Measurements from ENCODE around the gene PCDHGB3.

Gene PCDHGB3

DNA sequence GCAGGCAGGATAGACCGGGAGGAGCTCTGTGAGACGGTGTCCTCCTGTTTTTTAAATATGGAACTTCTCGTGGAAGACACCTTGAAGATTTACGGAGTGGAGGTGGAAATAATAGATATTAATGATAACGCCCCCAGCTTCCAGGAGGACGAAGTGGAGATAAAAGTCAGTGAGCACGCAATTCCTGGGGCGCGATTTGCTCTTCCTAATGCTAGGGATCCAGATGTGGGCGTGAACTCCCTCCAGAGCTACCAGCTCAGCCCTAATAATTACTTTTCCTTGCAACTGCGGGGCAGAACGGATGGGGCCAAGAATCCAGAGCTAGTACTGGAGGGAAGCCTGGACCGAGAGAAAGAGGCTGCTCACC, 51.4 kb downstream of the PCDHGB3 start:
- DNase-seq = no peak
